Right hindlimb (tissue), 1 donor: ENCODE data around the gene HSD17B10.
A peak's percentile ranks its signal among the peaks of the same experiment; 100 is the strongest.
"Not testable (repeated sequence)": the region's sequence is repeated elsewhere in the genome, so short reads cannot be mapped to it uniquely, and the experiment has no call there.

ENCODE experiments used
- DNase-seq: peaks from one replicate; pipeline ENCODE4 v3.0.0-alpha.2; 2018

Gene HSD17B10

DNA sequence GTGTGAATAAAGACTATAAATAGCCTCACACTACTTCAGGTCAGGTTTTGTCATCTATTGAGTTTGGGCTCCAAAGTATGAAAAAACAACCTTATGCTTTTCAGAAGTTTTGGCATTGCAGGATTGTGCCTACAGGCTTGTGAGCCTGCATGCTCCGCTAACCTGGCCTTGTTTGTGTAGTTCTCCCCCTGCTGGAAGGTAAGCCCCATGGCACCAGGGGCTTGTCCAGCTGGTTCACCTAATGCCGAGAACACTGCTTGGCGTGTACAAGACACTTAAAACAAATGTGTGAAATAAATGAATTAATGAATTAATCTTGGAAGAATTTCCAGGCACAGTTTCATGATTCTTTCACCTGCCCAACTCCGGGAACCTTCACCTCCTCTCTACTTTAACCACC, 1.8 kb upstream of the HSD17B10 start:
- peak; percentile 34 for DNase-seq

DNA sequence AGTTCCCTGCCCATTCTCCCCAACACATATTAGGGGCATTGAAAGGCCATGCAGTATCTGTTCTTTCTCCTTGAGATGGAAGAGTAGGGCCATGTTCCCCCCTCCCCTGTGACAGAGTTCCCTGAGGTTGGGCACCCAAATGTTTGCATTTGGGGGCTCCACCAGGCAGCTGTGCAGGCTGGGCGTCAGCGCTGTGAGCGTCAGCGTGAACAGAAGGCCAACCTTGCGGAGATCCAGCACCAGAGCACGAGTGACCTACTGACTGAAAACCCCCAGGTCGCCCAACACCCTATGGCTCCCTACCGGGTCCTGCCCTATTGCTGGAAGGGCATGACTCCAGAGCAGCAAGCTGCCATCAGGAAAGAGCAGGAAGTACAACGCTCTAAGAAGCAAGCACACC, 3.9 kb downstream of the HSD17B10 start:
- no peak for DNase-seq

DNA sequence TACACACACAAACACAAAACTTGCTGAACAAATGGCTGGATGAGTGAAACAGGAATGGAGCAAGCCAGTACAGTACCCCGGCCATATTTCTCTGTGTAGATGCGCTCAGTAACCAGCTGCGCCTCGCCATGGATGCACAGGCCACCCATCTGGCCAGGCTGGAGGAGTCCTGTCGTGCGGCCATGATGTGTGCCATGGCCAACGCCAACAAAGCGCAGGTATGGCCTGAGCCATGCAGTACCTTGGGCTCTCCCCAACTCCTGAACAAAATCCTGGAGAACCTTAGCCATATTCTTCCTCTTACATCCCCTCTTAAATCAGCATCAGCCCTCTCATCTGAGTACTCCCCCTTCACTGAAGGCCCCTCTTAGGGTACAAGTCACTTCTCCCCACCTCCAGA, 4.4 kb downstream of the HSD17B10 start:
- no peak for DNase-seq

DNA sequence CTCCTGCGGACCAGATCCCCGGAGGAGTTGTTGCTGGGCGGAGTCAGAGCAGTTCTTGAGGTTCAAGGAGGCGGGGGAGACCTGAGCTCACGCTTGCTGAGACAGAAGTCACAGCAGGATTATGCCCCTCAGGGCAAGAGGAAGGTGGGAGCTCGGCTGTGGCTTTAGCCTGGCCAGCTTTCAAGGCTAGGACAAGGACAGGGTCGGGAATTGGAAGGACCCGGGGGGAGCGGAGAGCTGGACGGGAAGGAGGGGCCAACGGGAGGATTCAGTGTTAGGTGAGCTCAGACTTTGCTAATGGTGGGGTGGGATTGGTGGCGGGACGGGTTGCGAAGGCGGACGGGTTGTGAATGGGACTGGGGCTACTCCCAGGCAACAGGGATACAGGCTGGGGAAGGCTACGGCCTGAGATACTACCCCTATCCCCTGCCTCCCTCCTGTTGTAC, 11.3 kb downstream of the HSD17B10 start, which contains the start of gene RIBC1:
Gene RIBC1 (plus strand): TSS at position 13 of the 446 bp plus-strand sequence. CDS start 3,404 bp downstream, outside the sequence.
- DNase-seq = no peak

DNA sequence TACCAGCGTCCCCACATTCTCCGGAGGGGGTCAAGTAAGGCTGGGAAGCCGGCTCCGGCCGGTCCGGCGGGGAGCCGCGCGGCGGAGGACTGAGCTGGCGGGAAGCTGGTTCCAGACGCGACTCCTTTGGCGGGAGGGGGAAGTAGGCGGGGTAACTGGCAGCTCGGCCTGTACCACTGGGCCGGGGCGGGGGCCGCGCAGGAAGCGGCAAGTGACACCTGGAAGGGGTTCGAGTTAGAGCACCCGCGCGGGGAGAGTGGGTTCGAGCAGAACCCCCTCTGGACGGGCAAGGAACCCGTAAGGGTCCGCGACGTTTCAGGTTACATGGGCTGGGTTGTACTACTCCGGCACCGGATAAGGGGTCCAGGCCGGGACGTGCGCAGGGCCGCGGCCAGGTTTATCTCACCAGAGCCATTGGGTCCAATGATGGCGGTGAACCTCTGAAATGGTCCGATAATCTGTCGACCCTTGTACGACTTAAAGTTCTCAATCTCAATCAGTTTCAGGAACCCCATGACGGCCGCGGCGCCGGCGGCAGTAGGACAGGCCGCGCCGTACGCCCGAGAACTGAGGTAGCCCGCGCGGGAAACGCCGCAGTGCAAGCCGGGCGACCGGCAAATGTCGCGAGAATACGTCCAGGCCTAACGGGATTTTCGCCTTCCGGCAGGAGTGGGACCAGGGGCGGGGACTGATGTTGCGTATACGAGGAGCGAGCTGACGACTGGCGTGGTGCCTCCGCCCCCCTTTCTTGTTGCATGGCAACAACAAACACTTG, 11.9 kb downstream of the HSD17B10 start, which contains the start of gene SMC1A:
Gene SMC1A (minus strand): TSS at position 569 of the 775 bp plus-strand sequence. CDS start 54 bp downstream, at position 515.
- peak; percentile 98 for DNase-seq

DNA sequence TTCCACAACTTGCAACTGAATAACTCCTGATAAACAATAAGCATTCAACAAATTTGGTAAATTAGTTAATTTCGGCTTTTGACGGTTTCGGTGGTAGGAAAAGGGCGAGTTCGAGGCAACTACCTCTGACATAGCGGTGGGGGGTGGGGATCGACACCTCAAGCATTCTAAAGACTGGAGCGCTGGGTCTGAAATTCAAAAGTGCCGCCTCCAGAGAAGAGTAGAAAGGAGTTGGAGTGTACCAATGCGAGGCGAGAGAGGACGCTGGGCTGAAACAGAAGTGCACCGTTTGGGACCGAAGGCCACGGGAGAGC, 12.4 kb downstream of the HSD17B10 start:
- DNase-seq = no peak

DNA sequence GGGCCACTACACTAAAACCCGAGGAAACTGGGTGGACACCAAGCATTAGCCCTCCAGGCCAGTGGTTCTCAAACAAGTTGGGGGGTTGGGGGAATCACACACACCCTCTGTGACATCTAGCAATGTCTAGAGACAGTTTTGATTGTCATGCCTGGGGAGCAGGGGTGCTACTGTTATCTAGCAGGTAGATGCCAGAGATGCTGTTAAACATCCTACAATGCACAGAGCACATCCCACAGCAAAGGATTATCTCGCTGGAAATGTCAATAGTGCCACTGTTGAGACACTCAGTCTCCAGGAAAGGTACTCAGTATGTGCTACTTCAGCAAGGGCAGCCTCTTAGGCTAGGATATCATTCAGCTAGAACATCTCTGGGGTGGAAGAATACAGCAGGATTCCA, 13.0 kb downstream of the HSD17B10 start:
- DNase-seq = no peak

DNA sequence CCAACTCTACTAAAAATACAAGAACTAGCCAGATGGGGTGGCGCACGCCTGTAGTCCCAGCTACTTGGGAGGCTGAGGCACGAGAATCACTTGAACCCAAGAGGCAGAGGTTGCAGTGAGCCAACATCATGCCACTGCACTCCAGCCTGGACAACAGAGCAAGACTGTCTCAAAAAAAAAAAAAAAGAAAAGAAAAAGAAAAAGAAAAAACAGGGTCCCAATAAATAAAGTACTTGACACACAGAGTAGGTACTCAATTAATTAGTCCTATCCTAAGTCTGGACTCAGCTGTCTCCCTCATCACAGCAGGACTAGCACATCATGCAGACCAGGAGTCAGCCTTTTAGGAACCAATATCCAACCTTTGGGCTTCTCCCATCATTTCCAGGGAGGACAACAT, 13.8 kb downstream of the HSD17B10 start:
- DNase-seq = not testable (repeated sequence)

DNA sequence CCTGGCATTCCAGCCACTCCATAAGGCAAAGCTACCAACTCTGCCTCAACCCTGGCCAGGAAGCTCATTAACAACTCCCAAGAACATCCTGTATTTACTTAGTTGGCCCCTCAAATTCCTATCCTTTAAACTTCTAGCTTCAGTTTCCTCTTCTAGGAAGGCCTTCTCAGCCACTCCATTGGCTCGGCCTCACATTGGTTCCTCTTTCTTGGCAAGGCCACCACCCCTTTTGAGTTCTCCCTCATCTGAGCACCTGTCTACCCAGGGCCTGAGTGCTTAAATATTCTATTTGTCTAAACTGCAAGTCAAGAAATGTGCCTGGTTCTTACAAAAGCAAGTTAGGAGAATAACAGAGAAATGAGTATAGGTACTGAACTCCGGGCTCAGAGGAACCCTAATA, 21.7 kb downstream of the HSD17B10 start:
- no peak for DNase-seq

DNA sequence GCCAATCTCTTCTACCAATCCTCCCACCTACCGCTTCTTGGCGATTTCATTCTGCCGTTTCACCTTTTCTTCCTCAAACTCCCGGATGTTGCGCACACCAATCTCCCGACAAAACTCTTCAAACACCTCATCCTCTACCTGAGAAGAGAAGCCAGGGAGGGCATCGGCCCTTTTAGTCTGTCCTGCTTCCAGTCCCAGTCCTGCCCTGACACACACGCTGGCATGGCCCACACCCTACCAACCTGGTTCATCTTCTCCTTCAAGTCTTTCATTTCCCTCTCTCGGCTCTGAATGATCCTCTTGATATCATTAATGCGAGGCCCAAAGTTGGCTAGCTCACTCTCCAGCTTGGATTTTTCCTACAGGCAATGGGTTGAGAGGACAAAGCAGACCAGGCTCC, 30.6 kb downstream of the HSD17B10 start:
- DNase-seq = no peak

DNA sequence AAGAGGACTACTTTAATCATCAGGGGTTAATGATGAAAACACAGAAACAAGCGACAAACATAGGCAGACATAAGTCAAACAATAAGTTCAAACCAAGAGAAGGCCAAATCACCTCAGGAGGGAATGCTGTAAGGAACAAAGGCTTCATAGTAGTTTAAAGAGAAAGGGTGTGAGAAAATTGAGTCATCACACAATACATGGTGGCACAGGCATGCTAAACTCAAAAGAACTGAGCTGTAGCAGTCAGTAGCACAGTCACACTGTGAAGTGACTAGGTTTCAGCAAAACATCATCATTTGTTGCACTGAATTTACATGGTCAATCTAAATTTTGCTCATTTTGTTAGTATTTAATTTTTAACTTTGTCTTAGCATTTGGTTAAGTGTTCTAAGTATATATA, 36.0 kb downstream of the HSD17B10 start:
- no peak for DNase-seq

DNA sequence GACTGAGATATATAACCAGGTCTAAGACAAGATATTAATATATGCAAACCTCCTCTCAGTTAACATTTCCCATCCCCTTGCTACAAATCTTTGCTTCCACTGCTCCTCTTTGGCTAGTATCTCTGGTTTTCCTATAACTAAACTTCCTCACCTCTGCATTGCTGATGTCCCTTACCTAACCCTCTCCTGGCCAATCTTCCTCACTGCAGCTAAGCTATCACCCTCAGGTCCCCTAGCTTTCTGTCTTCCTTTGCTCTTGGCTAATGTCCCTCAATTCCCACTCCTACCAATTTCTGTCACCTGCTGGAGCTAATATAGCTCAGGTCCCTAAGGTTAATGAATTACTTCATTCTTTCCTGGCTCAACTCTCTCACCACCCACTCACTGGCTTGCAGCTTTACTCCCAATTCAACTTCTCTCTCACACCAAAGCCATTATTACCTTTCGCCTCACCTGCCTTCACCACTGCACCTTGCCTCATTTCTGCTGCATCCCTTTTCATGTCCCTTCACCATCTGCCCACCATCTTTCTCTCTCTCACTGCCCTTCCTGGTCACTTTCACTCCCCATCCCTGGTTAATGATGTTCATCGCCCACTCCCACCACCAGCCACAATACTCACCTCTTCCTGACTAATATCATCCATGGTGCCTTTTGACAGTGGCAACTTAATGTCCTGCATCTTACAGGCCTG, 38.4 kb downstream of the HSD17B10 start:
- no peak for DNase-seq

DNA sequence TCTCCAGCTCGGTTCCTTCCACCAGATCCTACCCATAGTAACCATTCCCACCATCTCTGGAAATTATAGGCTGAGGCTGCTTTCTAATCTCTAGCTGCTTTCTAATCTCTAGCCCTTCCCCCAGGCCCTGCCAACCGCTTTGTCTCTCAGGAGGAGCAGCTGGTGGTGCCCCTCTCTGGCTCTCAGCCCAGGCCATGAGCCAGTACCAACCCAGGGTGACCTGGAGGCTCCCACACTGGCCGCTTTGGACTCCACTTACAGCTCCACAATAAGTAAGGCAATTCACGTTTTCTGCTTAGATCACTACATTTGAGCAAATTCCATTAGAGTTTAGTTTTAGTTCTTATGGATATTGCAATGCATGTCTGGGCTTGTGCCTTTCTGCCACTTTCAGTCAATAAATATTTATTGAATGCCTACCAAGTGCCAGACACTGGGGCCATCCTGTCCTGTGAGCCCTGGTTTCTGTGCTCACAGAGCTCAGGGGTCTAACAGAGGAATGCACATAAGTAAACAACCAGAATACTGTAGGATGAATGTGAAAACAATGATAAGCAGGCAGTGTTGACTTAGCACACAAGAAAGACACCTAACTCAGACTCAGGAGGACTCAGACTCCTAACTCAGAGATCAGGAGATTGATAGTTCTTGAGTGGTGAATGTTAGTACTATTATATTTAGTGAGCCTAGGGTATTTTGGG, 50.6 kb downstream of the HSD17B10 start:
- no peak for DNase-seq
